ENCODE results near the gene STMP1. TPM values are rescaled to one million over a fixed set of nuclear protein-coding genes. Genes with fewer than 3 reads are reported as not detected.
A peak's percentile ranks its signal among the peaks of the same experiment; 100 is the strongest.
"Not testable (repeated sequence)": the region's sequence is repeated elsewhere in the genome, so short reads cannot be mapped to it uniquely, and the experiment has no call there.

Gene STMP1
- 15.3 and 18.6 TPM in 2 replicates for total RNA-seq (2014; rRNA removed; shearing (Covaris generic))

DNA sequence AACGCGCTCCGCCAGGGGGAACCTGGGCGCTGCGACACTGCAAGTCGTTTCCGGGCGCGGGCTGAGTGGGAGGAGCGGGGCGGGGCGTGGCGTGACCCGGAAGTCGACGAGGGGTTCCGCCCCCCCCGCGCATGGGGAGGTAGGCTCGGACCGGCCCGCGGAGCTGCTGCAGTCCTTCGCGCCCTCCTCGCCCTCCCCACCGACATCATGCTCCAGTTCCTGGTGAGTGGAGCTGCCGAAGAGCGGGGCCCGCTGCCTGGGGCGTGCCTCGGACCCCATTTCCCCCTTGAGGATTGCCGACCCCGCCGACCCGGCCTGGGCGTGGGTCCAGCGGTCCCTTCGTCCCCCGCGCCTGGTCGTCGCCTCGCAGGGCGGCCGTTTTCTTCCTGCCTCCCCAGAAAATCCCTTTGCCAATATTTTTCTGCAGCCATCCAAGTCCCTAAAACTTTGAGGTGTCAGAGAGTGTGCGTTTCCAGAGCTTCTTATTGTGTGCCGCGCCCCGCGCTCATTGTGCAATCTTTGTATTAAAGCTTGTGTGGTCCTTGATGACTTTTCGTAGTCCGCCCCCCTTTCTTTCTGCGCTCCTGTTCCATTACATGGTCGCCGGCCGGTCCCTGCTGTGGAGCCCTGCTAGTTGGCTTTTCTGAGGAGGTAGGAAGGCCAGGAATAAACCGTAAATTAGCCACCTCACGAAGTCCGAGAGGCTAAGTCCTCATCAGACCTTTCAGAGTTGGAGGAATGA is at the start of gene STMP1:
Gene STMP1 (plus strand): TSS at position 142 of the 742 bp plus-strand sequence.
- peaks cover 8% of the 10 kb centered on the region; the same call in 1 of the 2 replicates for H3K36me3 ChIP-seq
- DNase-seq (ENCODE audit: low read depth in 1 of 2, low spot score in 2 of 2), result peak; percentile 97 to 98
- H3K4me3 ChIP-seq, result peak within 1 kb of the TSS; percentile 76
- no peaks in the 10 kb centered on the region for H3K9me3 ChIP-seq (replicated peaks)
- H3K4me1 ChIP-seq (replicated peaks), result peaks cover 45% of the 10 kb centered on the region
- H3K27me3 ChIP-seq (replicated peaks), result no peaks in the 10 kb centered on the region
- H3K27ac ChIP-seq, result peak within 1 kb of the TSS; percentile 90

DNA sequence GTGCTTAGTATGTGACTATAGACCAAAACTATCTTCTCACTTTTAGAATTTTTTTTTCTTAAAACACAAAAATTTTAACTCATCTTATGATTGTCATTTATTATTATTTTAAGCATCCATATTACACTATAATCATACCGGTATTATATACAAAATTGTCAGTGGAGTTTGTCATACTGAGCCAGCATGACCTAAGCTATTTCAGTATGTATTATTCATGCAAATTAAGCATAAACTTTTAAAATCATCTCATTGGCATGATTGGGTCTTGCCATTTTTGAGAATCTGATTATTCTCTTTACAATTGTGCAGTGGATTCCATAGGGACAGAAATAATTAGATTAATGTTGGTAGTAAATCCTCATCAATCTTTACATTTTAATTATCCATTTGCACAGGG is 46.2 kb upstream of the STMP1 start:
- no peak for DNase-seq (ENCODE audit: low read depth in 1 of 2, low spot score in 2 of 2)
- H3K9me3 ChIP-seq (replicated peaks), result no peaks in the 10 kb centered on the region
- peaks cover 10% of the 10 kb centered on the region for H3K4me1 ChIP-seq (replicated peaks)
- H3K36me3 ChIP-seq, result peaks cover 67% of the 10 kb centered on the region
- no peaks in the 10 kb centered on the region for H3K27me3 ChIP-seq (replicated peaks)
- H3K4me3 ChIP-seq, result no peak overlapping the region
- no peak overlapping the region for H3K27ac ChIP-seq

DNA sequence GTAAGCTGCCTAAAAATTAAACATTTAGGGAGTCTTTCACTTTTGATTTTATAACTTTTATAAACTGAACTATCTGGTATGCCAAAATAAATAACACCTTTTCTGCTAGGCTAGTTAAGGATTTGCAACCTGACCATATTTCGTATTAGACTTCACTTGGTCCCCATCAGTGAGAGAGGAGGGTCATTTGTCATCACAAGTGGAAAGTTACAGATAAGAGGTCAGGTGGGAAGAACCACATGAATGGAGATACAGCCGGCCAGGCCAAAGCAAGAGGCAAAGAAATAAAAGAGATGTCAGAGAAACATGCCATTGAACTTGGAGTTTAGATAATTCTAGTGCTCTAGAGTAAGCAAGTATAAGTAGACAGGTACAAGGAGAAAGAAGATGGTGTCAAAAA is 44.5 kb upstream of the STMP1 start:
- H3K4me1 ChIP-seq (replicated peaks), result peaks cover 10% of the 10 kb centered on the region
- no peaks in the 10 kb centered on the region for H3K9me3 ChIP-seq (replicated peaks)
- H3K27me3 ChIP-seq (replicated peaks), result no peaks in the 10 kb centered on the region
- peaks cover 63% of the 10 kb centered on the region for H3K36me3 ChIP-seq
- no peak for DNase-seq (ENCODE audit: low read depth in 1 of 2, low spot score in 2 of 2)
- H3K27ac ChIP-seq, result no peak overlapping the region
- H3K4me3 ChIP-seq, result no peak overlapping the region

DNA sequence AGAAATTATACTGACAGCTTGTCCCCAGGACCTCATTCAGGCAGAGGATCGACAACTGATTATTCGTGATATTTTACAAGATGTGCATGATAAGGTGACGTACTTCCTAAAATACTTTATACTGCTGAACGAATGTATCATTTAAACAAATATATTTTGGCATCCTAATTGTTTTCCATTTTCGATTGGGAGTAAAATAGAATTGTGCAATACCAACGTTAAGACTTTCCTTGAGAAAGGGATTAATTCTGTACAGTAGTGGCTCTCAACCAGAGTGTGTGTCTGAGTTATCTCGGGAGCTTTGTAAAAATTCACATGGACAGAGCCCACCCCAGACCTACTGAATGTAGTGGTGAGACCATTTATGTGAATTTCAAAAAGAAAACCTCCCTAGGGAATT is 43.8 kb upstream of the STMP1 start:
- H3K4me1 ChIP-seq (replicated peaks), result peaks cover 10% of the 10 kb centered on the region
- no peak for DNase-seq (ENCODE audit: low read depth in 1 of 2, low spot score in 2 of 2)
- peaks cover 67% of the 10 kb centered on the region for H3K36me3 ChIP-seq
- H3K9me3 ChIP-seq (replicated peaks), result no peaks in the 10 kb centered on the region
- H3K27ac ChIP-seq, result no peak overlapping the region
- no peaks in the 10 kb centered on the region for H3K27me3 ChIP-seq (replicated peaks)
- H3K4me3 ChIP-seq, result no peak overlapping the region

DNA sequence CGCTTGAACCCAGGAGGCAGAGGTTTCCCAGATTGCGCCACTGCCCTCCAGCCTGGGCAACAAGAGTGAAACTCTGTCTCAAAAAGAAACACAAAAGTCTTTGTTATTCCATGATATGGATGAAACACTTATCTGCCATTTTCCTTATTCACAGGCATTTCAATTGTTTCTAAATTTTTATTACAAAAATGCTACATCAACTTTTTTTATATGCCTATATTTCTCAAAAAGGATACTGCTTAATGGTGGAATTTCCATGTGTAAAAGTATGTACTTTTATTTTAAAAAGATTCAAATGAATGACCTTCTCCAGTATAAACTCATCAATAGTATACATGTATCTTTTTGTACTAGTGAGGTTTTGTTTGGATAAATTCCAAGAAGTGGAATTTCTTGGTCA is 41.9 kb upstream of the STMP1 start:
- H3K36me3 ChIP-seq, result peaks cover 74% of the 10 kb centered on the region
- peaks cover 10% of the 10 kb centered on the region for H3K4me1 ChIP-seq (replicated peaks)
- H3K4me3 ChIP-seq, result no peak overlapping the region
- no peak overlapping the region; the same call in 1 of the 2 replicates for H3K27ac ChIP-seq
- no peaks in the 10 kb centered on the region for H3K27me3 ChIP-seq (replicated peaks)
- H3K9me3 ChIP-seq (replicated peaks), result no peaks in the 10 kb centered on the region
- DNase-seq (ENCODE audit: low read depth in 1 of 2, low spot score in 2 of 2), result no peak

DNA sequence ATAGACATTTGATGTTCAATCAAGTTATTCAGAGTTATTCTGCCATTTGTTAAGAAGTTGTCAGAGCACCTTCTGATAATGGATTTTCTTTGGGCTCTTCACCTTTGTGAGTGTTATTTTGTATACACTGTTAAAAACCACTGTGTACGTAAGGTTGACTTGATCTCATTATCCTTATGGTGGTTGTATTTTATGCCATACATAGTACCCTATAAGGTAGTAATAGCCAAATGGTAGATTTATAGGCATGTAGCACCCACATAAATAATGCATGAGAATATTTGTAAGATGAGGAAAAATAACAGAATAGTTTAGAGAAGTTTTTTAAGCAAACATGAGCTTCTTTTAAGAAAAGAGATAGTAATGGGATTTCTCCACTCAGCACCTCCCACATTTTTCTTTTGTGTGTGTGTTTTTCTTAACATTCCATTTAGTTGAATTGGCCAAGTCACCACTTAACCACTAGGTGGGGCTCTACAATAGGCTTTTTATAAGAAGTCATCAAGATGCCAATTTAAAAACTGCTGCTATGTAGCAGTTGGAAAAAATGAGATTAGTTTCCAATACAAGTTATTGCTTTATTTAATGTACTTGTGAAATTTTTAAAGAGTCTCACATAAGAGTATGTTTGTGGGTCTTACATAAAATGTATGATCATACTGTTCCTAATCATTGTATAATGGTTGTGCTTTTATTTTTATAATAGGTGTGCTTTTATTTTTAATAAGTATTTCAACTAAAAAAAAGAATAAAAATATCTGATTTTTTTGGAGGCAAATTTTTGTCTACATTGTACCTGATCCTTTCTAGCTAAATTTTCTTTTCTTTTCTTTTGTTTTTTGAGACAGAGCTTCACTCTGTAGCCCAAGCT is 41.1 kb upstream of the STMP1 start:
- peak; percentile 65 to 82 for DNase-seq (ENCODE audit: low read depth in 1 of 2, low spot score in 2 of 2)
- Histone ChIP-seq H3K36me3 (peaks cover 74% of the 10 kb centered on the region), H3K27me3 (replicated peaks) (no peaks in the 10 kb centered on the region), H3K4me1 (replicated peaks) (peaks cover 10% of the 10 kb centered on the region), H3K4me3 (no peak overlapping the region), H3K9me3 (replicated peaks) (no peaks in the 10 kb centered on the region), H3K27ac (peak overlapping the region; percentile 26)

DNA sequence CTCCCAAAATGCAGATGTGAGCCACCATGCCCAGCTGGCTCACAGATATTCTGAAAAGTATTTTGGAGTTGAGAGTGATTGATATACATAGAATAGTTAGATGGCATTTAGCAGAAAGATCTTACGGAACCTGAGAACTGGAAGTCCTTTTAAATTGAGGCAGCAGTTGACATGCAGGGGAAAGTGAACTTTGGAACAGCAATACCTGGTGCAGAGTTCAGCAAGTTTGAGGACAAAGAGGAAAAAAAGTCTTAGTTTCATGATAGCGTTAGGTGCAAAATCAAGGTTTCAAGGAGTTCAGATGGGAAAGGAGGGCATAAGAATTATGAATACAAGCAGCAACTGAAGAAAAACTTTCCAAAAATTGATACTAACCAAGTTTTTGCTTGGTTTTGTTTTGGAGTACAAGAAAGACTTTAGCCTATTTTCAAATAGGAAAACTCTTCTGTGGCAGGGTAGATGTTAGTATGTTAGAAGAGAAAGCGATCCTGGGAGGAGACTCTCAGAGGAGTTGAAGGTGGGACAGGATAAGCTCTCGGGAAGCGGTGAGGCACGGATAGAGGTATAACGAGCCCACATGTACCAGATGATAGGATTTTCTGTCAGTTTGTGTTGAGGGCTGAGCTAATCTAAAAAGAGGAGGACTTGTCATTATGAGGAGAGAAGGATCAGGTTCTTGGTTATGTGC is 28.0 kb upstream of the STMP1 start:
- H3K9me3 ChIP-seq (replicated peaks), result no peaks in the 10 kb centered on the region
- DNase-seq (ENCODE audit: low read depth in 1 of 2, low spot score in 2 of 2), result no peak
- H3K4me1 ChIP-seq (replicated peaks), result no peaks in the 10 kb centered on the region

DNA sequence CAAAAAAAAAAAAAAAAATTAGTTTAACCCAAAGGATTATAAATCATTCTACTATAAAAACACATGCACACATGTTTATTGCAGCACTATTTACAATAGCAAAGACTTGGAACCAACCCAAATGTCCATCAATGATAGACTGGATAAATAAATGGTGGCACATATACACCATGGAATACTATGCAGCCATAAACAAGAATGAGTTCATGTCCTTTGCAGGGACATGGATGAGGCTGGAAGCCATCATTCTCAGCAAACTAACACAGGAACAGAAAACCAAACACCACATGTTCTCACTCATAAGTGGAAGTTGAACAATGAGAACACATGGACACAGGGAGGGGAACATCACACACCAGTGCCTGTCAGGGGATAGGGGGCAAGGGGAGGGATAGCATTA is 22.6 kb upstream of the STMP1 start:
- not testable (repeated sequence) for H3K27me3 ChIP-seq (replicated peaks); H3K27ac ChIP-seq; H3K4me1 ChIP-seq (replicated peaks); DNase-seq (ENCODE audit: low read depth in 1 of 2, low spot score in 2 of 2); H3K4me3 ChIP-seq; H3K9me3 ChIP-seq (replicated peaks)
- H3K36me3 ChIP-seq, result peaks cover 73% of the 10 kb centered on the region

More for the DNA sequence above, 28.0 kb upstream of the STMP1 start:
- H3K27ac ChIP-seq, result no peak overlapping the region
- H3K27me3 ChIP-seq (replicated peaks), result no peaks in the 10 kb centered on the region
- no peak overlapping the region for H3K4me3 ChIP-seq
- peaks cover 73% of the 10 kb centered on the region for H3K36me3 ChIP-seq

DNA sequence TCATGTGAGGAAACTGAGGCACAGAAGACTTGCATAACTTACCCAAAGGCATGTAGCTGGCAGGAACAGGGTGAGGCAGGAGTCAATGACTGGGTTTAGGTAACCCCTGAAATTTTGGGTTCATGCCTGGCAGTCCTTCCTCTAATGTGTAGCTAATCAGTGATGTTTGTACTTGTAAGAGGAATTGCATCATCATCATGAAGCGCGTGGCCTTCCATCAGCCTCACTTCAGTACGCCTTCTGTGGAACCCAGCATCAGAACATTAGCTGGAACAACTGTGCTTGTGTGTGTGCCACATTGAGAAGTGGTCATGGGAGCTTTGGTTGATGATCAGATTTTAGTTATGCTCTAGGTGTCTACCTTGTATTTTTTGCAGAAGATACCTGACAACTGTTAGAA is 18.2 kb upstream of the STMP1 start:
- Histone ChIP-seq H3K4me1 (replicated peaks) (no peaks in the 10 kb centered on the region), H3K36me3 (peaks cover 67% of the 10 kb centered on the region), H3K9me3 (replicated peaks) (no peaks in the 10 kb centered on the region), H3K4me3 (no peak overlapping the region), H3K27ac (no peak overlapping the region), H3K27me3 (replicated peaks) (no peaks in the 10 kb centered on the region)
- no peak for DNase-seq (ENCODE audit: low read depth in 1 of 2, low spot score in 2 of 2)

DNA sequence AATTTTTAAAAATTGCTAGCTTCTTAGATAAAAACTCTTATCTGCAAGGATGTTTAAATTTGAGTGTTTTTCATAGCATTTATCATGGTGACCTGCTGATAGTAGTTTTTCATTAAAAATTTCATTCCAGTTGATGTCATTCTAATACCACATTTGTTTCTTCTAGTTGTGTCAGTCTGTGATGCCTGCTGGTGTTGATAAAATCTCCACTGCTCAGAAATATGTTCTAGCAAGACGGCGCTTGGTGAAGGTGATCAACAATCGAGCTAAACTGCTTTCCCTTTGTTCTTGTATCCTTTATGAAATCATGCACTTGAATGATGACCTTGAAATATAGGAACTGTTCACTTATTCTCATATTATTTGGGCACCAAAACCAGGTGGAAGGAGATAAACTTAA is 17.6 kb upstream of the STMP1 start:
- Histone ChIP-seq H3K27ac (no peak overlapping the region), H3K9me3 (replicated peaks) (no peaks in the 10 kb centered on the region), H3K4me3 (no peak overlapping the region), H3K36me3 (peaks cover 61% of the 10 kb centered on the region), H3K27me3 (replicated peaks) (no peaks in the 10 kb centered on the region), H3K4me1 (replicated peaks) (no peaks in the 10 kb centered on the region)
- no peak for DNase-seq (ENCODE audit: low read depth in 1 of 2, low spot score in 2 of 2)

DNA sequence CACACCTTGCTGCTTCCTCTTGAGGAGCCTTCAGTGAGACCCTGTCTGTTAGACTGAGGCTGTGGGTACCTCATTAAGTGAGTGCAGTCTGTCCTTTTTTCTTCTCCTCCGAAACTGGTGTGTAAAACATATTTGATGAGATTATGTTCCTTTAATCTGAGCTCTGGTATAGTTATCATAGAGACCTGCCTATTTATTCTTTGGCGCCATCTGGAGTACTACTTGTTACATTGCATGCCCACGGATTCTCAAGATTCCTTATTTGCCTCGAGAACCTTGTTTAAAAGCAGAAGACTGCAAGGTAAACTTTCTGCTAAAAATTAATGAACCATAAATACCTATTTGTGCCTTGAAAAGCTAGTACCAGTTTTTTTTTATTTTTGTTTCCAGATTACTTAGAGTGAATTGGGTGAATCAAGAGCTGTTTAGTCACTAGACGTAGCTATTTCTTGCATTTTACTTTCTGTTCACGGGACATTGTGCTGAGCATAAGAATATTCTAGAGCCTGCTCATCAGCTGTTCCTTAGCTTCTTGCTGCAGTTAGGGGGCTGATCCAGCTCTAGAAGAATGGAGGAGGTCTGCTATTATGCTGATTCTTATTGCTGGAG is 16.9 kb upstream of the STMP1 start:
- peak in 1 of 2 experiments; percentile 23 for DNase-seq (ENCODE audit: low read depth in 1 of 2, low spot score in 2 of 2)
- Histone ChIP-seq H3K4me1 (replicated peaks) (peaks cover under 1% of the 10 kb centered on the region), H3K27me3 (replicated peaks) (no peaks in the 10 kb centered on the region), H3K4me3 (no peak overlapping the region), H3K36me3 (peaks cover 55% of the 10 kb centered on the region), H3K27ac (no peak overlapping the region), H3K9me3 (replicated peaks) (no peaks in the 10 kb centered on the region)

DNA sequence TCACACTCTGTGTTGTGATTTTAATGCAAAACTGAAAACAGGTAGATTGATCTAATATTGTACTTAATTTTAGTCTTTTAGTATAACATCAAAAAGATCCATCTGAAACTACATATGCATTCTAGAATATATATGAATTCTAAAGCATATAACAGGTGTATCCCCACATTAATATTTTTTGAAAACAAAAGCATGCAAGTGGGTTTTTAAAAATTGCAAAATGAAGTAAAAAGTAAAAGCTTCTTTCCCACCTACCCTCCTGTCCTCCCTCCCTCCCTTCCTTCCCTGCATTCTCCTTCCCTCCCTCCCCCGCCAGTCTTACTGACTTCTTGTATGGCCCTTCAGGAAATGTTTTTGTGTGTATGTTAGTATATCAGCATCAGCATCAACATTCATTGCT is 14.6 kb upstream of the STMP1 start:
- no peak overlapping the region for H3K4me3 ChIP-seq
- no peaks in the 10 kb centered on the region for H3K9me3 ChIP-seq (replicated peaks)
- peaks cover 42% of the 10 kb centered on the region for H3K36me3 ChIP-seq
- H3K4me1 ChIP-seq (replicated peaks), result peaks cover 10% of the 10 kb centered on the region
- no peak overlapping the region for H3K27ac ChIP-seq
- no peaks in the 10 kb centered on the region for H3K27me3 ChIP-seq (replicated peaks)
- DNase-seq (ENCODE audit: low read depth in 1 of 2, low spot score in 2 of 2), result no peak

DNA sequence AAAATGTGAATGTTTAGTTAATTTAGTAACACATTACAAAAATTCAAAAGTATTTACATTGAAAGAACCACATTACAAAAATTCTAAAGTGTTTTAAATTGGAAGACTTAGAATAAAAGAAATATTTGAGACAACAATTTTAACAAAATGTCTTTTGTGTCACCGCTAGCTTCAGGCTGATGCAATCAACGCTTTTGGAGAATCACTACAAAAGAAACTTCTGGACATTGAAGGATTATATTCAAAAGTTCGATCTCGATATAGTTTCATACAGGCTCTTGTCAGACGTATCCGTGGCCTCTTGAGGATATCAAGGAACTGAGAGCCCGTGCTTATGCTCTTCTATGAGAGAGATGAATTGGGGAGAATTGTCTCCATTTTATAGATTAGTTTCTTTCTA is 14.1 kb upstream of the STMP1 start:
- H3K36me3 ChIP-seq, result peaks cover 38% of the 10 kb centered on the region
- H3K9me3 ChIP-seq (replicated peaks), result no peaks in the 10 kb centered on the region
- H3K4me3 ChIP-seq, result no peak overlapping the region
- H3K27me3 ChIP-seq (replicated peaks), result no peaks in the 10 kb centered on the region
- H3K4me1 ChIP-seq (replicated peaks), result peaks cover 10% of the 10 kb centered on the region
- H3K27ac ChIP-seq, result no peak overlapping the region
- DNase-seq (ENCODE audit: low read depth in 1 of 2, low spot score in 2 of 2), result no peak
